Measurements from ENCODE around the gene STOML2.

Gene STOML2

DNA sequence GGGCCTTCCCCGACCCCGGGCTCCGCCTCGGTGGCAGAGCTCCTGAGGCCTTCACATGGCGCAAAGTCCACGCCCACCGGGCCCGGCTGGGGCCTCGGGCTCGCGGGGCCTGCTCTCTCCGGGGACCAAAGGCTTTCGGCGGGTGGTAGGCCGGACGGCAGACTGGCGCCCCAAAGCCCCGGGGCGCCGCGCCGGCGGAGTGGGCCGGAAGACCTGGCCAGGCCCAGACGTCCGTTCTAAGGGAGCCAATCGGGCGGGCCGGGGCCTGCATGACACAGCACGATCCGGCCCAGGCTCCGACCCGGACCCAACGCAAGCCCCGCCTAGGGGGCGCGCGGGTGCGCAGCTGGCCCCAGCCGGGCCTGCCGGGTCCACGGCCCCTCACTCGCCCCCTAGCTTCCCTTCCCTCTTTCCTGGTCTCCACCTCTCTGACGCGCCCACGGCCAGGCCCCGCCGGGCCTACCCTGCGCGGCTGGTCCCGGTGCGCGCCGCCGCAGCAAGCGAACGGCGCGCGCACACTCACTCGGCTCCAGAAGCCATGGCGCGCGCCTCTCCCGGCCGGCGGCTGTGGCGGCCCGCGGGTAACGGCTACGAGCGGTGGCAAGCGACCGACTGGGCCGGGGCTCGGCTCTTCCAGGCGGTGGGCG, 31.0 kb downstream of the STOML2 start:
- peak; percentile 74 for DNase-seq

DNA sequence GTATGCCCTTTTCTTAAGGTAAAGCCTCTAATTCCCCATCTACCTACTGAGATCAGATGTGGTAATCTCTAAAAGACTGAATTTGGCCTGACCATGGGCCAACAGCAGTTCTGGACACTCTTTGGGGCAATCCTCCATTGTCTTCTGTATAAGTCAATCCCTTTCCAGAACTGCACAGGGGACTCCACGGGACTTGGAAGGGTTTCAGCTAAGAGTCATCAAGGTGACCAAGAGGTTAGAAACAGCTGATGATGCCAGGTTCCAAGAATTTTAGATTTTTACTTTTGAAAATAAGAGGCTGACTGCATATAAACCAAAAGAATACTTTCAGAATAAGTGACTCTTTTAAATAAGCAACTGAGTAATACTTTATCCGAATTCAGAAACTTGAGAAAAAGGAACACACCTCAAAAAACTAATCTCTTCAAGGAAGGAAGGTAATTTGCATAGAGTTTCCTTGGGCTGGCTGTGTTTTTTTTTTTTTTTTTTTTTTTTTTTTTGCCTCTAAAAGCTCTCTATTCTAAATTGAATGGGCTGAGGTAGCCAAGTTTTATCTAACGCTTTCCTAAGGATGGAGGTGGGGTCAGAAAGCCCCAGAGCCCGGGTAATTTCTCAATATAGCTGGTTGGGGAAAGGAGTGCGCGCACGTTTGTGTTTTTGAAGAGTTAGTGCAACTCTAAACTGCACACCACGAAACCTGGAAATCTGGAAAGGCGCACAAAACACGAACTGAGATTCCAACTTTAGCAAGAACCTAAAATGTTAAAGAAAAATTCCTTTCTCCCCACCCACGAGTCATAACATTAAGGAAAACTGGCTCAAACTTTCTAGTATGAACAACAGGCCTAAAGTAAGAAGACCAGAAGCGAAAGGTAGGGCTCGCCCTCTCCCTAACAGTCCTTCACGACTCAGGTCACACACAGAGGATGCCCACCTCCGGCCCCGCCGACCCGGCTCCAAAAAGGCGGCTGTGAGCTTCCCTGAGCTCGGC, 31.8 kb downstream of the STOML2 start:
- peak; percentile 39 for DNase-seq

DNA sequence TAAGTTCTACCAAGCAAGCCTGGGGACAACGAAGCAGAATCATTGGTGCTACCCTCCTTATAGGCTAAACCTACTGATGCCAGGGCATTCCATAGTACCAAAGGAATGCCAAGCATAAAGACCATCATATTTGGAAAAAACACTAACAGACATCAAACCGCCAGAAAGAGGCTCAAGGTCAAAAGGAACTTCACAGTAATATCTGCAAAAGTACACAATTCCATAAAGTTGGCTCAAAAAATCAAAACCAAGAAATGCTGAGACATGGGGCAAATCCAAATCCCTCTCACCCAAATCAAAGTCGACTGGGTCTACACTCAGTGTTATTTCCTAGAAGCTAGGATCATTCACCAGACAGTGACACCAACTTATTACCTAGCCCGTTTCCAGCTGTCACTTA, 33.9 kb downstream of the STOML2 start:
- no peak for DNase-seq

DNA sequence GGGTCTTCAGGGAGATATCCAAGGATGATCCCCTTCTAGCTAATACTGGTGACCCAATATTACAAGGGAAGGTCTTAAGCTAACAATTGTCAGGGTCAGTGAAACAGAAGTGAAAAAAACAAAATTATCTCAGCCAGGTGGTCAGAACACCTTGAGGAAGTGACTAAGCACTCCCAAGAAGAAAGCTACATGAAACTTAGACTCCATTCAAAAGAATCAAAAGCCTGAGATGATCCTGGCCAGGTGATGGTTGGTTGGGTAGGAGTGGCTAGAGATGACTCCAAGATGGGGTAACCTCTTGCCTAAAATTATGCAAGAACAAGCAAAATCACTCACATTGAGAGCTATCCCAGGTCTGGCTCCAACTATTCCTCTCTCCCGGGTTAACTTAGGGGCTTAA, 35.9 kb downstream of the STOML2 start:
- DNase-seq = no peak

DNA sequence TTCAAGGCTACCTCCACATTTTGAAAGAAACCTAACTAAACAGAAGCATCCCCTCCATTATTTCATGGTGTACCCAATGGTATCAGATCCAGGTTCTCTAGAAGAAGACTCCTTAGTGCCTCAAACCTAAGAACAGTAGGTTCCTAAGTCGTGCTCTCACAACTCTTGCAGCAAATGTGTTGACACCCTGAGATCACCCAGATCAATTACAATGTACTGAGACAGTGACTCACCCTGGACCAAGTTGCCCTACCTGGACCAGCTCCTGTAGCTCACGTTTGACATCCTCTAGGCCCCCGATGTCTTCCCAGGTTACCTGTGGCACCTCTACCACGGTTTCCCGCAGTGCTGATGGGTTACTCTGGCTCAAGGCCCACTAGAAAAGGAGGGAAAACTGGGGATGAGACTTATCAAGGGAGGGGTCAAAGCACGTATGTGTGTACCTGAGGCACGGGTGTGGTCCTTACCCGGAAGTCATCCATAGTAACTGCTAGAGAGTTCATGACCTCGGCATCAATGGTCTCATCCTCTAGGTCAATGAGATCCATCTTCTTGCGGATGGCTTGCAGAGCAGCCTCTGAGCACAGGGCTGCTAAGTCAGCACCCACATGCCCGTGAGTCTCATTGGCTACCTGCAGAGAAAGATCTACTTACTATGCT, 42.3 kb downstream of the STOML2 start:
- DNase-seq = no peak

DNA sequence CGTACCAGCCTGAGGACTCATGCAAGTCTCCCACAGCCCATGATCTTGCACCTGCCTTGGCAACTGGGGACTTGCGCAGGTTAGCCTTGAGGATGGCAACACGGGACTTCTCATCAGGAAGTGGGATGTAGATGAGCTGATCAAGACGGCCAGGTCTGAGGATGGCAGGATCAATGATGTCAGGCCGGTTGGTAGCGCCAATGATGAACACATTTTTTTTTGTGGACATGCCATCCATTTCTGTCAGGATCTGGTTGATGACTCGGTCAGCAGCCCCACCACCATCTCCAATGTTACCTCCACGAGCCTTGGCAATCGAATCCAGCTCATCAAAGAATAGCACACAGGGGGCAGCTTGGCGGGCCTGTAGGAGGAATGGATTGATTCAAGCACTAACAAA, 43.5 kb downstream of the STOML2 start:
- DNase-seq = no peak

DNA sequence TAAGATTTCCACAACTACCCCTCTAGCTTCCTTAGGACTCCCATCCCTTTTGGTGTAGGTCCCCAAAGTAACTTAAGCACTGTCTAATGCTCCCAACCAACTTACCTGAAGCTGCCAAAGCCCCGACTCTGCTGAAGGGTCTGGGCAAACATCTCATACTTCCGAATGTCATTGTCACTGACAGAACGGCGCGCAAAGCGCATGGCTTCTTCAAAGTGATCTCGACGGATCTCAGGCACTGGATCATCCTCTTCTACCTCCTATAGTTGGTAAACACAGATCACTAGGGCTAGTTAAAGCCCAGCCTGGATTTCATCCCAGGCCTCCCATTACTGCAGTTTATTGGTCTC, 45.7 kb downstream of the STOML2 start:
- no peak for DNase-seq

DNA sequence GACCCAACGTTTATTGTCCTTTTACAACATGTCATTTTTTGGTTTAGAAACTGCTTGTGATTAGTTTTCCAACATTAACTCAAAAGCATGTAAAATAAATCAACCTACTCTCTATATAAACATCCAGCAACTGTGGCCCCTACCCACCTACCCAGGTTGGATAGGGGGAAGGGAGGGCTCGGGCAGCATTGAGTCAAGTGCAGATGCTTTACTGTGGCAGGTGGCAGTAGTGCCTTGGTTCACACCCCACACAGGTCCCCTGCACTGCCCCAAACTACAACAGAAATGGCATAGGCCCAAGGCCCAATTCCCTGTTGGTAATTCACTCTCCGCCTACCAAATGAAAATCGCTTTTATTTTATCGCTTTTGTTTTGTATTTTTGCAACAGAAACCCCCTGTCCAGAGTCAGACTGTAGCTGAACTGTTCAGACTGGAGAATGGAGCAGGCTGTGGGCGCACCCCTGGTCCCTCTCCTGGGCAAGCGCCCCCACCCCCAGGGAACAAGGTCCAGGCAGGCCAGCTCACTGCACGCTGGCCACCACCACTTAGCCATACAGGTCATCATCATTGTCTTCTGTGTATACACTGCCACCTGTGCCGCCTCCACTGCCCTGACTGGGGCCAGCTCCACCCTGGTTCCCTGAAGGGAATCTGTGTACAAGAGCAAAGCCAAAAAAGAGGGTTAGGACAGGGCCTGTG, 46.2 kb downstream of the STOML2 start:
- no peak for DNase-seq

DNA sequence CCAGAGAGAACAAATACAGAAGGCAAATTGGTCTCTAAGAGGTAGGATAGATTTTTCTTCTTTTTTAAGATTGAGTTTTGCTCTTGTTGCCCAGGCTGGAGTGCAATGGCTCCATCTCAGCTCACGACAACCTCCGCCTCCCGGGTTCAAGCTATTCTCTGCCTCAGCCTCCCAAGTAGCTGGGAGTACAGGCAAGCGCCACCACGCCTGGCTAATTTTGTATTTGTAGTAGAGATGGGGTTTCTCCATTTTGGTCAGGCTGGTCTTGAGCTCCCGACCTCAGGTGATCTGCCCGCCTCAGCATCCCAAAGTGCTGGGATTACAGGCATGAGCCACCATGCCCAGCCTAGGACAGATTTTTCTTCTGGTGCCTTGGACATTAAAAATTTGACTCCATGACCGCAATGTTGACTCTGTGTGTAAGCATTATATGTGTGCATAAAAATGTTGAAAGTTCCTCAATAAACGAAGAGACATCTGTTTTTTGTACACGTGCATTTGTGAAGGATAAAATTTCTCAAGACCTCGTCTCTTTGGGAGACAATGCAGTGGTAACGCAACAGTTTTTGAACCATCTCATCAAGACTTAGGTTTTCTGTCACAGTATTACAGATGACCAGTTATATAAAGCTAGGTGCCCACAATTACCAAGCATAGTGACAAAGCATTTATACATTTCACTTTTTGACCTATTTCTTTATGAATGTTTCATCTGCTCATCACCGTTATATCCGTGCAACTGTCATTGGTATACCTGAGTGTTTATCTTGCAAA, 47.9 kb downstream of the STOML2 start:
- DNase-seq = no peak

DNA sequence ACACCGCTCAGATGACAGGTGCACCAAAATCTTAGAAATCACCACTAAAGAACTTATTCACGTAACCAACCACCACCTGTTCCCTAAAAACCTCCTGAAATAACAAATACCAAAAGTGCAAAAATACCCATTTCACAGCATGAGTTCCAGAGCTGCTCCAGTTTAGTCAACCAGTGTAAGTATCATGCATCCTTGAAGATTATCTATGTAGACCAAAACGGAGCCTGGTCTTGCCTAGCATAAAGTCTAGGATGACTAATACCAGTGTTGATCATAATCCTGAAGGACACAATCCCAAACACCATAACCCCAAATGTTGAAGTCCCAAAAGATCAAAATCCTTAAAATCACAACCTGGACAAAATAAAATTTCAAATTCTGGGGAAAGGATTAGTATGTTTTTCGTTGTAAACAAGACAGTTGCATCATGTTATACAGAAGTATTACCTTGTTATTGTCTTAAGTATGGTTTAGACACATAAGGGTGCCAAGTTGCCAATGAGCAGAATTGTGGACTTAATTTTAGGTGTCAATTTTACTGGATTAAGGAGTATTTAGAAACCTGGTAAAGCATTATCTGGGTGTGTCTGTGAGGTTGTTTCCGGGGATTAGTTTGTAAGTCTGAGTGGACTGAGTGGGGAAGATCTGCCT, 48.6 kb downstream of the STOML2 start:
- no peak for DNase-seq

DNA sequence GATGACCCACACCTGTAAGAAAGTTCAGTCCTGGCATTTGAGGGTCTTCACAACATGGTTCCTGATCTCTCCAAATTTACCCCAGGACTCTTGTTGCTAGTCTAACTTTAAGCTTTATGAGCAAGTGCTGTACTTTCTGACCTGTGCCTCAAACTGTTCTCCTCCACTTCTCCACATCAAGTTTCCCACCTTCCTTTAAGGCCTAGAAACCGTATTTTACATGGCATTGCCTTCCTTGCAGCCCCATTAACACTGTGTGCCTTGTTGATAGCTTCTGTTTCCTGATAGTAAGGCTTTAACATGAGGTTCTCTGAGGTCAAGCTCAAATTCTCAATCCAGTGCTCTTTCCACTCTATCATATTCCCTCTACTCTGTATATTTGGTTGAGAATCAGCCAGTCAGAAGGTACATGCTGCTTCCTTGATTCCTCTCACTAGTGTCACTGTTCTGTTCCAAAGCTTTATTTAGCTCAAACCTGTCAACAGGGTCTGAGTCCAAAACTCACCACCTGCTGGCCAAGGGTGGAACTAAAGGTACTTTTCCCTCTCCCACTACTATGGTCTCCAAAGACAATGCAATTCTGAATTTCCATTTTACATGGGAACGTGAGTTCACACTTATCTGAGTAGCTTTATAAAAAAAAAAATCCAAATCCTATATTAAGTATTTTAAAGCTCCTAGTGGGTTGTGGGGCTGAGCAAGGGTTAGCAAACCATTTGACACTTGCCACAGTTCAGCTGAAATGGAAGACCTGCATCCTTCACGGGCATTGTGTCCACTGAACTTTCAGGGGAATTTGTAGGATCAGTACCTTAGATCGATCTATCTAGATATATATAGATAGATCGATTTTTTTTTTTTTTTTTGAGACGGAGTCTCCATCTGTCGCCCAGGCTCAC, 51.6 kb downstream of the STOML2 start:
- no peak for DNase-seq
